ENCODE measurements around the gene HIPK3. TPM values are rescaled to one million over a fixed set of nuclear protein-coding genes. Genes with fewer than 3 reads are reported as not detected.
A peak's percentile ranks its signal among the peaks of the same experiment; 100 is the strongest.
"Not testable (repeated sequence)": the region's sequence is repeated elsewhere in the genome, so short reads cannot be mapped to it uniquely, and the experiment has no call there.

HIPK3 gene
- total RNA-seq, 2 donors from 2014 or later, result 34.0 to 40.8 TPM

- DNase-seq, result no peak
- H3K4me3 Mint-ChIP-seq, result no peak overlapping the region
Measured at GRCh38 chr11:33237039-33237597, 20.1 kb upstream of the HIPK3 start.

DNA sequence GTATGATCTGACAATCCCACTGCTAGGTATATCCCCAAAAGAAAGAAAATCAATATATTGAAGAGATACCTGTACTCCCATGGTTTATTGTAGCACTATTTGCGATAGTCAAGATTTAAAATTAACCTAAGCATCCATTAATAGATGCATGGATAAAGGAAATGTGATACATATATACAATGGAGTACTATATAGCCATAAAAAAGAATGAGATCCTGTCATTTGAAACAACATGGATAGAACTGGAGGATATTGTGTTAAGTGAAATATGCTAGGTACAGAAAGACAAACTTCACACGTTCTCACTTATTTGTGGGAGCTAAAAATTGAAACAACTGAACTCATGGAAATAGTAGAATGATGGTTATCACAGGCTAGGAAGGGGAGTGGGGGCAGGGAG, 14.6 kb upstream of the HIPK3 start:
- H3K36me3 Mint-ChIP-seq (ENCODE audit: insufficient read depth in 2 of 2), result no peaks in the 10 kb centered on the region
- ATAC-seq (replicated peaks in 1 of 2), result no peak

More at GRCh38 chr11:33237039-33237597, 20.1 kb upstream of the HIPK3 start:
- peaks cover 1% of the 10 kb centered on the region for H3K27me3 Mint-ChIP-seq (ENCODE audit: low read depth)
- H3K9me3 Mint-ChIP-seq, result no peaks in the 10 kb centered on the region
- no peaks in the 10 kb centered on the region for H3K36me3 Mint-ChIP-seq (ENCODE audit: insufficient read depth in 2 of 2)
- no peak for ATAC-seq (replicated peaks in 1 of 2)
- H3K27ac Mint-ChIP-seq, result no peak overlapping the region
- no peaks in the 10 kb centered on the region for H3K4me1 Mint-ChIP-seq (ENCODE audit: low read depth)

DNA sequence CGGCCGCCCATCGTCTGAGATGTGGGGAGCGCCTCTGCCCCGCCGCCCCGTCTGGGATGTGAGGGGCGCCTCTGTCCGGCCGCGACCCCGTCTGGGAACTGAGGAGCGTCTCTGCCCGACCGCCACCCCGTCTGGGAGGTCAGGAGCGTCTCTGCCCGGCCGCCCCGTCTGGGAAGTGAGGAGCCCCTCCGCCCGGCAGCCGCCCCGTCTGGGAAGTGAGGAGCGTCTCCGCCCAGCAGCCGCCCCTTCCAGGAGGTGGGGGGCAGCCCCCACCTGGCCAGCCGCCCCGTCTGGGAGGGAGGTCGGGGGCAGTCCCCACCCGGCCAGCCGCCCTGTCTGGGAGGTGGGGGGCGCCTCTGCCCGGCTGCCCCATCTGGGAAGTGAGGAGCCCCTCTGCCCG, 13.5 kb upstream of the HIPK3 start:
- not testable (repeated sequence) for H3K36me3 Mint-ChIP-seq (ENCODE audit: insufficient read depth in 2 of 2); DNase-seq; H3K9me3 Mint-ChIP-seq; ATAC-seq (replicated peaks in 1 of 2); H3K27ac Mint-ChIP-seq; H3K4me3 Mint-ChIP-seq; H3K4me1 Mint-ChIP-seq (ENCODE audit: low read depth)
- H3K27me3 Mint-ChIP-seq (ENCODE audit: low read depth), result peaks cover 24% of the 10 kb centered on the region

More for the DNA sequence above, 14.6 kb upstream of the HIPK3 start:
- Mint-ChIP-seq H3K27ac (no peak overlapping the region), H3K4me3 (no peak overlapping the region), H3K9me3 (peaks cover 2 to 5% of the 10 kb centered on the region in 2 donors), H3K4me1 (ENCODE audit: low read depth) (no peaks in the 10 kb centered on the region), H3K27me3 (ENCODE audit: low read depth) (peaks cover 19% of the 10 kb centered on the region)
- DNase-seq, result no peak

GRCh38 chr11:33248416-33248971, 8.7 kb upstream of the HIPK3 start:
- no peak overlapping the region for H3K27ac Mint-ChIP-seq
- DNase-seq (no peak), ATAC-seq (replicated peaks in 1 of 2) (no peak)
- no peak overlapping the region for H3K4me3 Mint-ChIP-seq
- no peaks in the 10 kb centered on the region for H3K36me3 Mint-ChIP-seq (ENCODE audit: insufficient read depth in 2 of 2)
- H3K4me1 Mint-ChIP-seq (ENCODE audit: low read depth), result no peaks in the 10 kb centered on the region
- H3K9me3 Mint-ChIP-seq, result no peaks in the 10 kb centered on the region
- peaks cover 17% of the 10 kb centered on the region for H3K27me3 Mint-ChIP-seq (ENCODE audit: low read depth)

GRCh38 chr11:33256031-33256812, 959 bp upstream of the HIPK3 start:
- Mint-ChIP-seq H3K36me3 (ENCODE audit: insufficient read depth in 2 of 2) (peaks cover 4 to 6% of the 10 kb centered on the region in 2 donors), H3K9me3 (no peaks in the 10 kb centered on the region), H3K27ac (peak overlapping the region; percentile 99), H3K4me1 (ENCODE audit: low read depth) (peaks cover 32% of the 10 kb centered on the region), H3K4me3 (peak overlapping the region; percentile 93 to 99), H3K27me3 (ENCODE audit: low read depth) (no peaks in the 10 kb centered on the region)
- ATAC-seq (replicated peaks in 1 of 2) (no peak), DNase-seq (no peak)

DNA sequence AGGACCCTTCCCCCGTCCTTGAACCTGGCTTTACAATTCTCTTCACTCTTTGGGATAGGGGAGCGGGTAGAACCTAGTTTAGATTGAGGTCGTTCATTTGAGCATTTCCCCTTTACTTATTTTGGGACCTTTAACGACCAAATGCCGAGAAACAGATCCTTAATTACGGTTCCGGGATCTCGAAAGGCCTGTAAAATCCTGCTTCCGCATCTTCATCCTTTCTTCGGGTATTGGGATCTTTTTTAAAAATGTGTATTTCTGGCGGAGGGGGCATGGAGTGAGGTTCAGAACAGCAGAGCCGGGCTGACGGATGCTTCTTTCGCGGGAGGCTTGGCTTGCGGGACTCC, 395 bp upstream of the HIPK3 start:
- DNase-seq (no peak), ATAC-seq (replicated peaks in 1 of 2) (no peak)
- Mint-ChIP-seq H3K9me3 (no peaks in the 10 kb centered on the region), H3K27ac (peak overlapping the region; percentile 99), H3K27me3 (ENCODE audit: low read depth) (no peaks in the 10 kb centered on the region), H3K4me1 (ENCODE audit: low read depth) (peaks cover 38% of the 10 kb centered on the region), H3K4me3 (peak overlapping the region; percentile 93 to 99), H3K36me3 (ENCODE audit: insufficient read depth in 2 of 2) (peaks cover 4 to 7% of the 10 kb centered on the region in 2 donors)

DNA sequence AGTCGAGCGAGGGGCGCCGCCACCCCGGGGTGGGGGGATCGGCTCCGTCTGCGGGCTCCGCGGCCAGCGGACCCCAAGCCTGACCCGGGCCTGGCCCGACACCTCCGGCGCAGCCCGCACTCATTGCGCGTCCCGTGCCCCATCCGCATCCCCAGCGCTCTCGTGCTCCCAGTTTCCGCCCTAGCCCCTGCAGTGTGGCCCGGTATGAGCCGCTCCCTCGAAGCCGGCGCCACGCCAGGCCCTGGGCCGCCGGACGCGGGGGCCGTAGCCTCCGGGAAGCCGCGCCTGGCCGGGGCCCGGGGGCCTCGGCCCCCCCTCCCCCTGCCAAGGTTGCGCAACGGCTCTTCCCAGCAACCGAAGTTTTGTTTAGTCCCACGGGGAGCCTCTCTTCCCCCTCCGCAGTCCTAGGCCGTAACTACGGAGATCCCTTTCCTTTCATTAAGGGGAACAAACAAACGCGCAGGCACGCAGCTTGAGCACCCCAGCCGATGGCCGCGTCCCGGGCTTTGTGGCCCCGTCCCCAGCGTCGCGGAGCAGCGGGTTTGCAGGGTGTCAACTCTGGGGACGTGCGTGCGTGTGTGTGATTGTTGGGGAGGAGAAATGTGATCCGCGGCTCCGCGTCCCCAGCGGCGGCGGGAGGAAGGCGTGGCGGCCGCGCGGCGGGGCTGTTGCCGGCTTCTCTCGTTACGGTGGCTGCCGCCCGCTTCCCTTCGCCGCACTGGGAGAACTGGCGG, 883 bp downstream of the HIPK3 start:
- Mint-ChIP-seq H3K36me3 (ENCODE audit: insufficient read depth in 2 of 2) (peaks cover 4 to 7% of the 10 kb centered on the region in 2 donors), H3K27ac (peak overlapping the region; percentile 85), H3K4me1 (ENCODE audit: low read depth) (peaks cover 49% of the 10 kb centered on the region), H3K9me3 (no peaks in the 10 kb centered on the region), H3K27me3 (ENCODE audit: low read depth) (no peaks in the 10 kb centered on the region), H3K4me3 (peak overlapping the region; percentile 93 to 99)
- ATAC-seq (replicated peaks in 1 of 2), result peak; percentile 60 to 61
- peak; percentile 81 to 82 for DNase-seq

DNA sequence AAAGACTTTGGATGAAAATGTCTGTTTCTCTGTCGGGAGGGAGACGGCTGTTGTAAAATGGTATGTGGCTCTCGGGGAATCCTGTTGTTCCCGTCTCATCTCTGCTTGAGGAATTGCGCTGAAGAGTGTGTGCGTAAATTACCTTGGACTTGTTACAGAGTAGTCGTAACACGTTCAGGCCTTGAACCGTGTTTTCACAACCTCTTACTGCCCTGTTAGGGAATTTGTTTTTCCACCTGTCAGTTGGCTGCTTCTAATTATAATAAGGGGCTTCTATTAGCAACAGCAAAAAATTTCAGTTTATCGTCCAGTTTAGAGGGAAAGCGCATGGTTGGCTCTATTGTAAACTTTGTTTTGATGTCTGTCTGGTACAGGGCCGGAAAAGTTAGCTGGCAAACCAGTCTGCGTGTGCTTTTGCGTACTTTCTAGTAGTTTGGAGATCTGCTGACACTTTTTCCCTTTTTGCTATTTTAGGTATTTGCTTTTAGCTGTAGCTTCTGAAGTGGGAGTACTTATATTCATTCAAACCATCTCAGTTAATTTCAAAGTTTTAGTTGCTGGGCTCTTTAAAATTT, 1.5 kb downstream of the HIPK3 start:
- peak; percentile 2 to 4 for ATAC-seq (replicated peaks in 1 of 2)

GRCh38 chr11:33259869-33260268, 2.7 kb downstream of the HIPK3 start:
- Mint-ChIP-seq H3K9me3 (no peaks in the 10 kb centered on the region), H3K36me3 (ENCODE audit: insufficient read depth in 2 of 2) (peaks cover 4 to 7% of the 10 kb centered on the region in 2 donors), H3K27me3 (ENCODE audit: low read depth) (no peaks in the 10 kb centered on the region), H3K27ac (peak overlapping the region; percentile 75), H3K4me3 (peak overlapping the region; percentile 81 to 99), H3K4me1 (ENCODE audit: low read depth) (peaks cover 61% of the 10 kb centered on the region)
- ATAC-seq (replicated peaks in 1 of 2), result no peak
- DNase-seq, result no peak

More for the DNA sequence above, 1.5 kb downstream of the HIPK3 start:
- peak overlapping the region; percentile 93 to 99 for H3K4me3 Mint-ChIP-seq
- peak overlapping the region; percentile 85 for H3K27ac Mint-ChIP-seq
- peaks cover 4 to 7% of the 10 kb centered on the region in 2 donors for H3K36me3 Mint-ChIP-seq (ENCODE audit: insufficient read depth in 2 of 2)
- peak; percentile 2 to 12 for DNase-seq
- no peaks in the 10 kb centered on the region for H3K27me3 Mint-ChIP-seq (ENCODE audit: low read depth)
- no peaks in the 10 kb centered on the region for H3K9me3 Mint-ChIP-seq
- H3K4me1 Mint-ChIP-seq (ENCODE audit: low read depth), result peaks cover 55% of the 10 kb centered on the region

GRCh38 chr11:33261350-33261749, 4.2 kb downstream of the HIPK3 start:
- not testable (repeated sequence) for H3K27me3 Mint-ChIP-seq (ENCODE audit: low read depth); H3K27ac Mint-ChIP-seq; H3K36me3 Mint-ChIP-seq (ENCODE audit: insufficient read depth in 2 of 2); ATAC-seq (replicated peaks in 1 of 2); H3K9me3 Mint-ChIP-seq; DNase-seq
- Mint-ChIP-seq H3K4me1 (ENCODE audit: low read depth) (peaks cover 55% of the 10 kb centered on the region), H3K4me3 (peak overlapping the region in 1 of 2 donors; percentile 30)

DNA sequence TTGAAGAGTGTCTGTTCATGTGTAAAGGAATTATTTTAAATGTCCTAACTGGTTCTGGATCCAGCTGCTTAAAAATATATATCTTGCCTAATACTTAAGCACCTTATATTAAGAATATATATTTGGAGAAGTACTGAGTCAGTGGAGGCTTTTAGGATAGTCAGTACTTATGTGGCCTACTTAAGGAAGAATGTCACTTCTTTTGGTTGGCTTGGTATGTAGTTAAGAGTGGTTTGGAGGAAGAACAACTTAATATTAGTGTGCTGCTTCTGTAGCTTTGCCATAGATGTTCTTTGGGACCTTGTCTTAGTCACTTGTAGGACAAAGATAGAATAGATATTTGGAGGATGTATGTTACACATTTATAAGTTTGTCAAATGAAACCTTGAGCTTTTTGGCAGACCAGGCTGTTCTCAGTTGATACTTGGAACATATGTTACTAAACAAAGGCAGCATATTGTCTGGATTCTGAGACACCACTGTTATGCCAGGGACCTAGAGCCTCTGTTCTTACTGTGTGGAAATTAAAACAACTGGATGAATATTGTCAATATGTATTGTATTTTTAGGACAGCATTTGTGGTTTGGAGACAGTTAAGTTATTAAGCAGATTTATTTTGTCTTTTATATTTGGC, 4.9 kb downstream of the HIPK3 start:
- no peak overlapping the region for H3K4me3 Mint-ChIP-seq
- ATAC-seq (replicated peaks in 1 of 2) (no peak), DNase-seq (no peak)
- peaks cover 49% of the 10 kb centered on the region for H3K4me1 Mint-ChIP-seq (ENCODE audit: low read depth)
- H3K27ac Mint-ChIP-seq, result peak overlapping the region; percentile 18
- H3K36me3 Mint-ChIP-seq (ENCODE audit: insufficient read depth in 2 of 2), result peaks cover 4 to 7% of the 10 kb centered on the region in 2 donors
- no peaks in the 10 kb centered on the region for H3K27me3 Mint-ChIP-seq (ENCODE audit: low read depth)
- H3K9me3 Mint-ChIP-seq, result no peaks in the 10 kb centered on the region

DNA sequence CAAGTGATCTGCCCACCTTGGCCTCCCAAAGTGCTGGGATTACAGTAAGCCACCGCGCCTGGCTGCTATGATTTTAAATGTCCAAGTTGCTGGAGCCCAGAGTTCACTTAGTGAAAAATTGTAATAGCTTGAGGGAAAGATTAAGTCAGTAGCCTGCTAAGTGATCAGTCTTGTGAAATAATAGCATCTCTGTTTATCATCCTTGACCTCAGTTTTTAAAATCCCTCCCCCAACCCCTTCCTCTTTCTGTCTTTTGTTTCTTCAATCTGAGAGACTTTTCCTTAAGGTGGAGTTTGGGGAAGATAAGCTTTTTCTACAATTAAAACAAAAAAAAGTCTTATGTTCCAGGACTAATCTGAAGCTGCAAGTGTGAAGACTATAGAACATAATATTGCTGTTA, 6.4 kb downstream of the HIPK3 start:
- H3K4me3 Mint-ChIP-seq, result no peak overlapping the region
- peaks cover under 1 to 5% of the 10 kb centered on the region in 2 donors for H3K36me3 Mint-ChIP-seq (ENCODE audit: insufficient read depth in 2 of 2)
- H3K4me1 Mint-ChIP-seq (ENCODE audit: low read depth), result peaks cover 49% of the 10 kb centered on the region
- no peaks in the 10 kb centered on the region for H3K27me3 Mint-ChIP-seq (ENCODE audit: low read depth)
- no peak overlapping the region for H3K27ac Mint-ChIP-seq
- no peaks in the 10 kb centered on the region for H3K9me3 Mint-ChIP-seq
- ATAC-seq (replicated peaks in 1 of 2) (no peak), DNase-seq (no peak)
